Hepatic stellate cell (primary cell): ENCODE measurements around the gene VWF.
"Not testable (repeated sequence)": the region's sequence is repeated elsewhere in the genome, so short reads cannot be mapped to it uniquely, and the experiment has no call there.

Experiments
- DNase-seq: peaks from one replicate; pipeline ENCODE4 v3.0.0; 2011; ENCODE audit warnings: low spot score

Gene VWF

DNA sequence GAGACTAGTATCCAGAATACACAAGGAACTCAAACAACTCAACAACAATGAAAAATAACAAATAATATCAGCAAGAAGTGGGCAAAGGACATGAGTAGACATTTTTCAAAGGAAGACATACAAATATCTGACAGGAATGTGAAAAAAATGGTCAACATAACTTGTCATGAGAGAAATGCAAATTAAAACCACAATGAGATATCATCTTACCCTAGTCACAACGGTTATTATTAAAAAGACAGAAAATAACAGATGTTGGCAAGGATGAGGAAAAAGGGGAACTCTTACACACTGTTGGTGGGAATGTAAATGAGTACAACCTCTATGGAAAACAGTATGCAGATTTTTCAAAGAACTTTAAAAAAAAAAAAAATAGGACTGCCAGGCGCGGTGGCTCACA, 20.4 kb downstream of the VWF start:
- no peak for DNase-seq

- not testable (repeated sequence) for DNase-seq
These were observed 22.4 kb downstream of the VWF start for GRCh38 chr12:6102021-6102420.

- no peak for DNase-seq
These were observed 25.2 kb downstream of the VWF start for GRCh38 chr12:6099316-6099715.

DNA sequence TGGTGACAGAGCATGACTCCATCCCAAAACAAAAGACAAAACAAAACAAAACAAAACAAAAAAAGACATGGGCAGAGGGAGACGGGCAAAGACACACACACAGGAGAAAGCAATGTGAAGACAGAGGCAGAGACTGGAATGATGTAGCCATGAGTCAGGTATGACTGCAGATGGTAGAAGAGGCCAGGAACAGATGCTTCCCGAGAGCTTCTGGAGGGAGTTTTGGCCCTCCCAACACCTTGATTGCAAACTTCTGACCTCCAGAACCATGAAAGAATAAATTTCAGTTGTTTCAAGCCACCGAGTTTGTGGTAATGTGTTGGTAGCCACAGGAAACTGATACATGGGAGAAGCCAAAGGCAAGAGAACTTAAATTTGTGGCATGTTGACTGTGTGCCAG, 27.1 kb downstream of the VWF start:
- DNase-seq: no peak

DNA sequence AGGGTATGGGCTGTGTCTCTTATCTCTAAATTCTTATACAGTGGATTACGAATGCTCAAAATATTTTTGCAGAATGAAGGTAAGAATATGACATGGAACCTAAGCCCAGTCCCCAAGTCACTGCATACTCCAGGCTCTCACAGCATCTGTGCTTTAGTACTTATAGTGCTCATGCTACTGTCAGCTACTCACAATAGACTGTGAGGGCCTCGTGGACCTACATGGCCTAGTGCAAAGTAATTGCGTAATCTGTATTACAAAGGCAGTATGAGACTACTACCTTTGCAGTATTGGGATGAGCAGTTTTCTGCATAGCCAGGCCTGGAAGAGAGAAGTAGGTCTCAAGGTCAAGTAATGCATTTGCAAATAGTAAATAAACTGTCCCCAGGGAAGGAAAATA, 27.9 kb downstream of the VWF start:
- no peak for DNase-seq

DNA sequence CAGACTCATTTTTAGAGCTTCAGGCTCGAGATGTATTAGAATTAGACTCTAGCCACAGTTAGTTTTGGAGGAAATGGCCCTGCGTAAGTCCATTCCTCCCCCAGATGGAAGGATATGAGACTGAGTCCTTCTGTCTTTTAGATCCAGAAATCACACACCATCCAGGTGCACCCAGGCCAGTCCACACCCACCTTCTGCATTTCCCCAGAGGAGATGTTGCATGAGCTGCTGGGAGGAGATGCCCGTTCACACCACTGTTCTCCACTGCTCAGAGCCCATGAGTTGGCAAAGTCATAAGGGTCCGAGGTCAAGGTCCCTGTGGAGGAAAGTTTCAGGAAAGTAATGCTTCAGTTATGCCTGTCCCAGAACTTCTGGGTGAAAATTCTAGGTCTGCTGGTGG, 29.2 kb downstream of the VWF start:
- no peak for DNase-seq

DNA sequence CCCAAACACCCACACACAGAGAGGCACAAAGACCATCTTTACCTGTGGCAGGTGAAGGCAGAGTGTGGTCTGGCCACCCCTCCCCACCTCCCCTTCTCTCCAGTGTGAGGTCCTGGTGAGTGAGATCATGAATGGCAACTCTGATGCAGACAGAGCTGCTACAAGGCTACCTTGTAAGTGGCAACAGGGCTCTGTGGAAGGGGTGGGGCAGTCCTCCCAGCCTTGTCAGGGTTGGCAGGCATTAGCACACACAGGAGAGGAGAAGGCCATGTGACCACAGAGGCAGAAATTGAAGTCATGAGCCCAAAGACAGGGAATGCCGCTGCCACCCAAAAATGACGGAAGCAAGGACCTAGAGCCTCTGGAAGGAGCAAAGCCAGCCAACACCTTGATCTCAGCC, 30.7 kb downstream of the VWF start:
- DNase-seq: no peak

- DNase-seq: peak; percentile 87
These were observed 31.4 kb downstream of the VWF start for GRCh38 chr12:6092784-6093722.

- DNase-seq: no peak
These were observed 32.5 kb downstream of the VWF start for GRCh38 chr12:6091786-6092566.

DNA sequence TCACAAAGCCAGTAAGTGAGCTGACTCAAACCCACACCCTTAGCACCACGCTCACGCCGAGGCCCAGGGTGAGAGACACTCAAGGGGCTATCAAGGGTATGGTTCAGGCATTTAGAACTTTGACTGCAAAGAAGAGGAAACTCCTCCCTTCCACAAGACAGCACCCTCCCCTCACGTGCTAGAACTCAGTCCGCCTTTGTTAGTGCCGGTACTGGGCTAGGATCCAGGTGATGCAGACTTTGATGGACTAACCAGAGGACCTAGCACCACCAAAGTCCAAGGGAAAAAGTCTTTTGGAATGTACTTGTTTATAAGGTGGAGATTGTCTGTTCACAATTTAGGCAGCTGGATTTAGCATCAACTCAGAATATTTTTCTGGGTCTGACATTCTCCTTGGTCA, 33.7 kb downstream of the VWF start:
- DNase-seq: no peak

GRCh38 chr12:6088921-6089747, 35.3 kb downstream of the VWF start:
- no peak for DNase-seq

GRCh38 chr12:6086316-6086715, 38.2 kb downstream of the VWF start:
- DNase-seq: peak; percentile 72

DNA sequence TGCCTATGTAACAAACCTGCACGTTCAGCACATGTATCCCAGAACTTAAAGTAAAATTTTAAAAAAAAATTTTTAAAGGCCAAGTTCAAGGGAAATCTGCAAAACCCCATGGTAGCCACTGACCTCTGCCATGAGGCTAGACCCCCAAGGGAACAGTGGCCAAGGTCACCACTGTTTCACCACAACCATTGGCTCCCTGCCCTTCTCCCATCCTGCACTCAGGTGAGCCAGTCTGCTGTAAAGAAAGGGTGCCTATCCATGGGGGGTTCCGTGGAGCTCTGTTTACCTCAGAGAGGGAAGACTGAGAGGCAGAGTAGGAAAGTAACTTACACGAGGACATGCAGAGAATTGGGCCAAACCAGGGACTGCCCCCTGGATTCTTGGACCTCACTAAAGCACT, 38.6 kb downstream of the VWF start:
- no peak for DNase-seq

GRCh38 chr12:6084969-6085450, 39.5 kb downstream of the VWF start:
- DNase-seq: no peak

DNA sequence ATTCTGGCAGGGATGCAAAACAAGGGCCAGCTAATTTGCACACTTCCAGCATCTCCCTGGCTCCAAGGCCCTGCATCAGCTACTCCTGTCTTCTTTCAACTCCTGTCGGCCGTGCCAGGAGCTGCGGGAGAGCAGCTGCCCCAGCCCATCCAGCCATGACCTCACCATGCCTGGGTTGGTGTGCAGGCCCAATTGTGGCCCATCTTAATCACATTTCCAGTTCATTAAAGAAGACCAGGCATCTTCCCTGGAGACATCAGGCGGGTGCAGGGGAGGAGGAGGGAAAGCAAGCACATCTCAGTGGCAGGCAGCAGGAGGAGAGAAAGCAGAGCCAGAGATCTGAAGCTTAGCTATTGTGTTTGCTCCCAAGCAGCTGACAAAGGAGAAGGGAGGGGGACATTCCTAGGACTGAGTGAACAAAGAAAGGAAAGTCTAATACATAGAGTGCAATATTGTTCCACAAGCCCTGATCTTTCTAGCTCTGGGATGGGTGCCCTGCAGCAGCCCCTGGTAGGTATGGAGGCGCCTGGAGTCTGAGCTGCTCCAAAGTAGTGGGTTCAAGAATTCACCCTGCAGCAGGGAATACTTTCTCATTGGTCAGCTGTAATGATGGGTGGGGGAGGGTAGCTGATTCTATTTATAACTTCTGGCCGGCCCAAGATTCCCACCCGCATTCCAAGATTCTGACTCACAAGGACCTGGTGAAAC, 40.1 kb downstream of the VWF start:
- peak; percentile 88 for DNase-seq

DNA sequence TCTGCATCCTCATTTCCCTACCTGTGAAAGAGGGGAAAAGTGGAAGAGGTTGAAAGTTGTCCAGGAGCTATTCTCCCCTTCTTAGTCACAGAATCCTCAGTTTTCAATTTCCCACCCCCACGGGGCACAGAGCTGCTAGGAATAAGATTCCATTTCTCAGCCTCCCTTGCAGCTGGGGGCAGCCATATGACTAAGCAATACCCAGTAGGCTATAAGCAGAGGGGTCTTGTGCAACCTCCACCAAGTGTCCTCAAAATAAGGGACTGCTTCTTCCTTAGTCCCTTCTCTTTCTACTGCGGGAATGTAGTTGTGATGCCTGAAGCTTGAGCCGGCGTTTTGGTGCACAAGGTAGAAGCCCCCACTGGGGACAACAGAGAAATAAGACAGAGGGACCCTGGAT, 40.9 kb downstream of the VWF start:
- no peak for DNase-seq

DNA sequence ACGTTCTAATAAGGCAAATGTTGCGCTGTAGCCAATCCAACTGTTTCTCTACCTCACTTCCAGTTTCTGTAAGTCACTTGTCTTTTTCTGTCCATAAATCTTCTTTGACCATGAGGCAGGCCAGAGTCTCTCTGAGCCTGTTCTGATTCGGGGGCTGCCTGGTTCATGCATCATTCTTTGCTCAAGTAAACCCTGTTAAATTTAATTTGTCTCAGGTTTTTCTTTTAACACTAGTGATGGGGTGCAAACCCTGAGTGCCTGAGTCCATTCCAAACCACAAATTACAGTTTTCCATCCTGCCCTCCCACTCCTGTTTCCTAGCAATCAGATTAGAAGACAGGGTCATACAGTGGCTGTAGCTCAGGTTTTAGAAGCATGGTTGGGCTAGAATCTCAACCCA, 41.9 kb downstream of the VWF start:
- DNase-seq: no peak

DNA sequence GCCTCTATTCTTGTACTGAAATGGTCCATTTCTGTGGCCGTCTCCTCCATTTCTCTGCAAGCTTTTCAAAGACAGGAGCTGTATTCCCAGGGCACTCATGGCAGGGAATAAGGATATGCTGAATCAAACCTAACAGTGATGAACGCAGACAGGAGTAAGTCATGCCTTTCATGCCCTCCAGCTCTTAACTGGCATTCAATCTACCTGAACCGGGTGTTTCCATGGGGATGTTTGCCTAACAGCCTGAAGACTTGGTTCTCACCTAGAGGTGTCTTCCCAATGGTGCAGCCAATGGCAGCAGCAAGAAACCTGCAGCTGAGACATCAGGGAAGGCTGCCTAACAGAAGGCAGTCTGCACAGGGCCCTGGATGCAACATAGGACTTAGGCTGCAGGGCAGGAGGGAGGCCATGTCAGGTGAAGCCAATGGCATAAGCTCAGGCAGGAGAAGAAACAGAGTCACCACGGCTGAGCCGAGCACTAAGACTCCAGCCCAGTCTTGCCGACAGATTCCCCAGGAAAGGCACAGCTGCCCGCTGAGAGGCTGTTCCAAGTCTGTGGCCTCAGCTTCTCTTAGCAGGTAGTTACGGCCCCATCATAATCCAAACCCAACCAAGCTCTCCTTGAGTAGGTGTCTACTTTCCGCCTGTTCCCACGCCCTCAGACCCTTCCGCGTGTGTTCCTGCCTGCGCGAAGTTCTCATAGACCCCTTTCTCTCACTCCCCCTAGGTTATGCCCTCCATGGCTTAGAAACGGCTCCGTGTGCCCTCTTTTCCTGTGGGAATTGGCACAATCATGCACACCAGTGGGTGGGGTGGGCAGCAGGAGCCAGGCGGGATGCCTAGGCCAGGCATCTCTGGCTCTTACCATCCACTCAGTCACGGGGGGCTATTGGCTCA, 44.1 kb downstream of the VWF start:
- no peak for DNase-seq

- no peak for DNase-seq
These were observed 45.9 kb downstream of the VWF start for GRCh38 chr12:6078398-6079096.

- no peak for DNase-seq
These were observed 46.8 kb downstream of the VWF start for GRCh38 chr12:6077692-6078083.
